HUDEP-2 (cell line): Measurements from ENCODE around the gene B3GNT7.
"Not testable (repeated sequence)": the region's sequence is repeated elsewhere in the genome, so short reads cannot be mapped to it uniquely, and the experiment has no call there.

ENCODE experiments used
- DNase-seq, 76 experiments: peaks; one replicate each; lab custom pipeline; 2025; ENCODE audit not compliant: unreplicated experiment in 76 of 76; lab: John Stamatoyannopoulos, UW

The B3GNT7 gene

GRCh38 chr2:231399853-231400680, 4.6 kb downstream of the B3GNT7 start:
- peak in 13 of 76 experiments; percentile 9 to 57 (median 17) for DNase-seq

GRCh38 chr2:231400681-231401080, 5.2 kb downstream of the B3GNT7 start:
- peak in 10 of 76 experiments; percentile 11 to 47 (median 18) for DNase-seq

- DNase-seq = not testable (repeated sequence)
These were observed 5.6 kb downstream of the B3GNT7 start for GRCh38 chr2:231401101-231401500.

GRCh38 chr2:231403421-231404182, 8.1 kb downstream of the B3GNT7 start:
- DNase-seq = peak in 22 of 76 experiments; percentile 2 to 68 (median 24)

GRCh38 chr2:231404183-231404578, 8.7 kb downstream of the B3GNT7 start:
- DNase-seq = not testable (repeated sequence)

- DNase-seq = not testable (repeated sequence)
These were observed 10.3 kb downstream of the B3GNT7 start for GRCh38 chr2:231405601-231406367.

- DNase-seq = not testable (repeated sequence)
These were observed 12.2 kb downstream of the B3GNT7 start for GRCh38 chr2:231407686-231408085.

GRCh38 chr2:231408304-231408703, 12.8 kb downstream of the B3GNT7 start:
- DNase-seq = not testable (repeated sequence)

GRCh38 chr2:231409776-231410175, 14.3 kb downstream of the B3GNT7 start:
- no peak for DNase-seq

- peak in 1 of 76 experiments; percentile 6 for DNase-seq
These were observed 14.9 kb downstream of the B3GNT7 start for GRCh38 chr2:231410293-231411004.

GRCh38 chr2:231411237-231411636, 15.7 kb downstream of the B3GNT7 start:
- DNase-seq = no peak

GRCh38 chr2:231411831-231412617, 16.5 kb downstream of the B3GNT7 start:
- DNase-seq = peak in 66 of 76 experiments; percentile 2 to 81 (median 58)

- DNase-seq = no peak
These were observed 17.1 kb downstream of the B3GNT7 start for GRCh38 chr2:231412618-231412963.

GRCh38 chr2:231413456-231413855, 17.9 kb downstream of the B3GNT7 start:
- no peak for DNase-seq

- no peak for DNase-seq
These were observed 18.5 kb downstream of the B3GNT7 start for GRCh38 chr2:231413921-231414476.

GRCh38 chr2:231415029-231415428, 19.5 kb downstream of the B3GNT7 start:
- no peak for DNase-seq

- DNase-seq = no peak
These were observed 23.5 kb downstream of the B3GNT7 start for GRCh38 chr2:231418820-231419640.

GRCh38 chr2:231421051-231421580, 25.6 kb downstream of the B3GNT7 start:
- DNase-seq = no peak
